ENCODE measurements around the gene TAF1C.

GRCh38 chr16:84212154-84212553 lies 25.3 kb upstream of the TAF1C start:
- TF ChIP-seq CTCF (IDR thresholded peaks at IDR 0.05) (no peak), POLR2A (IDR thresholded peaks at IDR 0.05) (no peak)
